ENCODE data around the gene BCO2.

BCO2 gene

DNA sequence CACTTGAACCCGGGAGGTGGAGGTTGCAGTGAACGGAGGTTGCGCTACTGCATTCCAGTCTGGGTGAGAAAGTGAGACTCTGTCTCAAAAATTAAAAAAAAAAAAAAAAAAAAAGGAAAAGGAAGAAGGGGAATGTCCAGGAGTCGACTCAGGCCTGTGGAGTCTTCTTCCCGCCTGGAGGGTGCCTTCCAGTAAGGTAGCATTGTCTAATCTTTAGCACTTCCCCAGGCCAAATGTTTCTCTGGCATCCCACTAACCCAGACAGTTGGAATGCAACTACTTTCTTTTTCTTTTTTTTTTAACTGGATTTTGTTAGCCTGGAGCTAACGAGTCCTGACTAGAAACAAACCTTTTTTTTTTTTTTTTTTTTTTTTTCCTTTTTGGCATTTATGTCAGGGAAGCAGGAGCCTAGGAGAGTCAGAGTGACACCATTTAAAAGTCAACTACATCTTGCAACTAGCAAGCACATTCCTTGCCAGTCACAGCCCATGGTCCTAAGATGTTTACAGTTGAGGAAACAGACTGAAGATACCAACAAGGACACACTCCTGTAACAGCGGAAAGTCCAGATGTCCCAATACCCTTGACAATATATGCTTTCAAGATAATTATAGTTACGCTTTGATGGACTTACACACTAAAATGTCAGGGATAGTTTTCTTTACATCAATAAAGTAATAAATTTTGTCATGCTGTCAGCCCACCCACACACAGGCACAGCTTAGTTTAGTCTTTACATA, 74.7 kb downstream of the BCO2 start:
- no peak for DNase-seq (ENCODE audit: low read depth in 2 of 2)

- no peak for DNase-seq (ENCODE audit: low read depth in 2 of 2)
These were observed 78.4 kb downstream of the BCO2 start for GRCh38 chr11:112253605-112254242.

- DNase-seq (ENCODE audit: low read depth in 2 of 2) = no peak
These were observed 79.9 kb downstream of the BCO2 start for GRCh38 chr11:112255067-112255720.

GRCh38 chr11:112260490-112260889, 85.2 kb downstream of the BCO2 start, which contains the start of gene PLET1:
Gene PLET1 (minus strand): TSS chr11:112260860. CDS start chr11:112260589, 271 bp downstream.
- DNase-seq (ENCODE audit: low read depth in 2 of 2) = no peak

- no peak for DNase-seq (ENCODE audit: low read depth in 2 of 2)
These were observed 90.5 kb downstream of the BCO2 start for GRCh38 chr11:112265659-112266409.

DNA sequence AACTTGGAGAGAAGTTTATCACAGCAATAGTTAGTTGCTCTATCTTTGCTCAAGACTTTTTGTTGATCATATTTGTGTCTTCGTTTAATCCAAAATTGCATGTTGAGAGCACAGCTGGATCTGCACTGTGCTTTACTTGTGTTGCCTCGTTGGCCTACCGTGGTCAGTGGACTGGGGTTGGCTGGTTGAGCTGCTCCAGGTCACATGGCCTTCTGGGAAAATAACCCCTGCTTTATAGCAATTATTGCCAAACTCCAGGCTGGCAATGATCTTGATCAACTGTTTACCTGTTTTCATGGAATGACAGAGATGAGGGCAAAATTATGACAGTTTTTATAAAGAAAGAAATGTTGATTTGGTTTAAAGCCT, 91.1 kb downstream of the BCO2 start:
- no peak for DNase-seq (ENCODE audit: low read depth in 2 of 2)

DNA sequence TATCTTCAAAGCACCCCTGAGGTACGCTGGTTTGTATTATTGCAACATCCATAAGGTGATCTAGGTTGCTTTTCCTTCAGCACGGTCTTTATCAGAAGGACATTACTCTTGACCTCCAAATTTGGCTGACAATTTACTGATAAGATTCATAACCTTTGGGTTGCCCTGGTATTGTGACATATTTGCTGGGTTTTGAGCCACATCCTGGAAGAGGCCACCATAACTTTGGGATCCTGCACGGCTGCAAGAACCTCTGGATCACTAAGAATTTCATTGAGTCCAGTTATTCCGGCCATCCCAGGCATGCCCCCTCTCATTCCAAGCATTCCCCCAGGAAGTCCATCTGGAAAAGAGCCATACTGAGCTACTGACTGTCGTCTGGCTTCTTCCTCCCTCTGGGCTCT, 91.9 kb downstream of the BCO2 start:
- DNase-seq (ENCODE audit: low read depth in 2 of 2) = no peak

DNA sequence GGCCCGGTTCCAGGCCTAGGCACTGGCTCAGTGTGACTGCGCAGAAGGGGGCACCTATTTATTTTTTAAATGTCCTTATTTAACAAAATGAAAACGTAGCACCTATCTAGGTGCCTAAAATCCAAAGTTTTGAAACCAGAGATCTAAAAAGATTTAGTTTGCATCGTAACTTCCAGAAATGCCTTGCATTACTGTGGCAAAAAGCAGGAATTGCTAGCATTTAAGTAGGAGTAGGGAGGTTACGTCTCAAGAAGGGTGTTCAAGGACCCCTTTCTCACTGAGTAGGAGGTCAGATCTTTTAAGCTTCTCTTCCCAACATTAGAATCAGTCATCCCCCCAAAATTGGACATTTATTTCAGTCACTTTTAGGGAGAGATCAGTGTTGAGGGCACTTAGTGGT, 93.1 kb downstream of the BCO2 start:
- DNase-seq (ENCODE audit: low read depth in 2 of 2) = no peak

All from stimulated activated CD4-positive, alpha-beta T cell treated with anti-CD3 and anti-CD28 coated beads, Interleukin-1b, Interleukin-23, amount 100 ng/mL, for 1 hour (primary cell).